Stimulated activated CD8-positive, alpha-beta memory T cell treated with anti-CD3 and anti-CD28 coated beads, Interleukin-12 subunit alpha, Interleukin-12 subunit beta, amount 100 ng/mL, for 1 hour (primary cell): Measurements from ENCODE around the gene ERC2.
"Not testable (repeated sequence)": the region's sequence is repeated elsewhere in the genome, so short reads cannot be mapped to it uniquely, and the experiment has no call there.

Experiments used
- DNase-seq: peaks from one replicate; pipeline ENCODE4 v3.0.0-alpha.2; 2020; ENCODE audit warnings: low read depth

ERC2 gene

DNA sequence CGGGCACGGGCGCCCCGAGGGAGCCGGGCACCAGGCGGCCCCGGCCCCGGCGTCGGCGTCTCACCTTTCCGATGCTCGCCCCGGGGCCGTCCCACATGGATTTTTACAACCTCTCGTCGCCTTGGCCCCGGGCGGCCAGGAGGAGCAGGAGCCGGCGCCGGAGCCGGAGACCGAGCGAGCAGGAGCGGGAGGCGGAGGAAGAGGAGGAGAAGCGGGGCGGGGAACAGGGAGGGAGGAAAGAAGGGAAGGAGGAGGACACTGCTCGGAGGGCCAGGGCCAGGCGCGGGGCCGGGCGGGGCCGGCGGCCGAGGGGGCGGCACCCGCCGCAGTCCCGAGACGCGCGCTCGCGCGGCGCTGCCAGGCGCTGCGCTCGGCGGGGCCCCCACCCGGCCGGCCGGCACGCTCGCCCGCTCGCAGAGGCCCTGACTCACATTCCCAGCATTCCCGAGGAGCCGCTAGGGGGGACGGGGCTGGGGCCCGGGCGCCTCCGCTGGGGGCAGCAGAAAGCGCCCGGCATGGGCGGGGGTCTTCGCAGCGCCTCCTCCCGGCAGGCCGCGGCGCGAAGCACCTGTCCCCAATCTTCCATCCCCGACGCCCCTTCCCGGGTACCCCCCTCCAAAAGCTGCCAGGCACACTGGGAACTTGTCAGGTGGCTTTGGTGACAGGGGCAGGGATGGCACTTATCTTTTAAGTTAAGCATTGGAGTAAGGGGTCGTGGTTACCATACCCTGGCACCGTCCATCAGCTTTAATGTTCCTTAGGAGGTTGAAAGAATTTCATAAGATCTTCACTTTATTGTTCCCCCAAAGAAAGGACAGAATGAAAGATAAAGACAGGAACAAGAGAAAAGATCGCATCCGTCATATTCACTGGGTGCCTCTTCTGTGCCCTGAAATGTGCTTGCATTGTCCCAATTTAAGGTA is at the start of gene ERC2:
Gene ERC2 (minus strand): TSS at position 284 of the 923 bp plus-strand sequence.
- DNase-seq, result no peak

GRCh38 chr3:56502738-56503137 is 34.5 kb upstream of the ERC2 start:
- DNase-seq, result no peak

DNA sequence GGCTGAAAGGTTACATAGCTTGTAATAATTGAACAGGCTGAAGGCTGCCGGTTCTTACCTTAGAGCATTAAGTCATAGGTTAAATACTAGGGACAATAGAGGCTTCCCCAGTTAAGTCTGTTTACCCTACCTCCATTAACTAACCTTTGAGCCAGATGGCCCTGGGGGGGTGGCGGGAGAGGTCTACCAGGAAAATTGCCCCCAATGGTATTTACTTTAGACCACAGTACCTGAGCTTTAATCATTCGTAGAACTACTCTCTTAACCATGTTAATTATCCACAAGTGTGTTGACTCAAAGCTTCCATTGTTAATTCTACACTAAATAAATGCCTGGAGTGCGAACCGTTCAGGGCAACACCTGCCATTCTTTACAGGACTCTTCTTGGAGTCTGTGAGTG is 28.1 kb upstream of the ERC2 start:
- not testable (repeated sequence) for DNase-seq

GRCh38 chr3:56494679-56495322 is 26.5 kb upstream of the ERC2 start:
- peak; percentile 50 for DNase-seq

GRCh38 chr3:56491566-56491965 is 23.3 kb upstream of the ERC2 start:
- DNase-seq, result no peak

GRCh38 chr3:56488812-56489600 is 20.7 kb upstream of the ERC2 start:
- DNase-seq, result no peak

DNA sequence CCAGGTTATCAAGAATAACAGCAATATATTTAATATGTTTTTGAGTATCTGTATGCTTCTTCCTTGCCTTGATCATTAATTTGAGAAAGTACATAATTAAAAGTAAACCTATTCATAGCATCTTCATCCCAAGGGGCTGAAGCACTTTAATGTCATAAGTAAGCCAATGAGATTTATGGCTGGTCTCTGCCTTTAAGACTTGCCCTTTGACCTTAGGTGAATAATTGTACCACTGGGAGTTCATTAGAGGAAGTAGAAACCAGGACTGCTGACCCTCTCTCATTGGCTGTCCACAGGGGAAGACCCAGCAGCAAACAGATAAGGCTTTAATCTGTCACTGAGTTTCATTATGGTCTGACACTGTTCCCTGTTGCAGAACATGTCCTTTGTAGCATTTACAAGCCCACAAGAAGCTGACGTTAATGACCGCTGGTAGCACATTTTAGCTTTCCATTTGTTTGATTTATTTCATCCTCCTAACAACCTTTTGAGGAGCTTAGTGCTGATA is 16.3 kb upstream of the ERC2 start:
- DNase-seq, result no peak

- no peak for DNase-seq
Measured at GRCh38 chr3:56484122-56484521, 15.9 kb upstream of the ERC2 start.

DNA sequence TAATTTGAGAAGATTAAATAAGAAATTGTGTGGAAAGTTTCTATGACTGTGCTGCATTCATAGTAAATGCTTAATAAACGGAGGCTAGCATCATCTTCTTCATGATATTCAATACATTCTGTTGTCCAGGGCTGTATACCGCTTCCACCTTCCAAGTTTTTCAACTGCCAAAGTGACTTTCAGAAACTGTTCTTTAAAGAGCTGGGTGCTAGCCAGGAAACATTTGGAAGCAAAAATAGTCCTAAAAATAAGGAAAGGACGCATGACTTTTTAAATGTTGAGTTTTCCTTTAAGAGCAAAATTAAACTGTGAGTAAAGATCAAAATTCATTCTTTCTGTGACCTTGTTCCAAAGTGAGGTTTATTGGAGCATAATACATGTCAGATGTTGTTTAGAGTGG is 9.4 kb upstream of the ERC2 start:
- no peak for DNase-seq

DNA sequence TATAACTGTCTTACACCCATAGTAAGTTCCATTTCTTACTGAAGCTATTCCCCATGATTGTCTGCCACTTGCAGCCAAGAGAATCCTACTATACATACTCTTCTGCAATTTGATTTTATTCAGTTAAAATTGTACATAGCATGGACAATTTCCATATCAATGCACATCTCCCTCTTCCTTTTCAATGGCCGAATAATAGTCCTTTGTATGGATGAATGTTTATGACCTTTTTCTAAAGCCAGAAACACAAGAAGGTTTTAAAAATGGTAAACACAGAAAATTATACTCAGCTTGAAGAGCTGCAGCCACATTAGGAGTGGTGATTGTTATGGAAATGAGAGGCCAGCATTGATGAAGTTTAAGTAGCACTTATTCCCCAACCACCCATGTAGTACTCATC is 8.5 kb upstream of the ERC2 start:
- DNase-seq, result no peak

DNA sequence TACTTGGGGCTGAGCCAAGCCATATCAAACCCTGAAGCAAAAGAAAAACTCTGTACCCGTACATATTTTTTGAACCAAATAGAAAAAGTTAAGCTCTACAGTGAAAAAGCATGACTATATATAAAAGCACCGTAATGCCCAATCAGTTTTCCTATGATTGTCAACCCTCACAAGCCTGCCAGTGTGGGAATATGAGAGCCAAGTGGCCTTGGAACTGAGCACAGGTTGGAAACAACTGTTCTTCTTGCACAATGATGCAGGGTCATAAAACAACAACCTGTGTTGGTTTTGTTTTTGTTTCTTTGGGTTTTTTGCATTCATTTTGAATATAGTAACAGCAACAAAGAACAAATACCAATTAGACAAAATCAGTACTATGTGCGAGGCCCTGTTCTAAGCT is 3.5 kb upstream of the ERC2 start:
- no peak for DNase-seq

- no peak for DNase-seq
Measured at GRCh38 chr3:56469141-56469540, 874 bp upstream of the ERC2 start.

DNA sequence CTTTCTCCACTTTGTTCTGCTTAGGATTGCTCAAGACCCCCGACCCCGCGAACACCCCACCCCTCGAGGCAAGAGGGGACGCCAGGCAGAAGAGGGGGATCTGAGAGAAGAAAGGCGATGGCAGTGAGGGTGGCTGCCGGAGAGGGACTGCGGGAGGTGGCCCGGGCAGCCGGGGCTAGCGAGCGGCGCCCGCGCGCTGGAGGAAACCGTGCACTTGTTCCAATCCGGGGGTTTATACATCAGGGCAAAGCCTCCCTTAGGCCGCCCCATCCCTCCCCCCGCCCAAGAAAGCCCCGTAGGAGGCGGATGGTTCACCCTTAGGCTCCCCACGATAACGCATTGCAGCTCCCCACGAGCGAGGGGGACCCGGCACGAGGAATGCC is 475 bp downstream of the ERC2 start:
- DNase-seq, result no peak

DNA sequence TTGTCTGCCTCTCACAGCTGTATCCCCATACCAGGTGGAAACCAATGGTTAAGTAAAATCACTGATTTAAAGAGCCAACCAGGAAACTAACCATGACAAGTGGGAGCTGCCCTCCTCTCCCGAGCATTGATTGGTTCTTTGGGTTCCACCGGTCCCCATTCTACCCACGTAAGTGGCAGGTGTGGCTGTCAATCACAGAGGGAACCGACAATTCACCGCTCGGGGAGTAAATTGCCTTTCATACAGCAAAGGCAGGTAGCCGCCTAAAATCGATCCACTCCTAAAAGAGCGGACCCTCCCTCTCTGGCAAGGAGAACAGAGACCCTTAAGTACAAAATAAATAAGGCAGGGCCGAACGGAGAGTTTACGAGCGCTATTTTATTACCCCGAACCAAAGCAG is 1.2 kb downstream of the ERC2 start:
- DNase-seq, result no peak

DNA sequence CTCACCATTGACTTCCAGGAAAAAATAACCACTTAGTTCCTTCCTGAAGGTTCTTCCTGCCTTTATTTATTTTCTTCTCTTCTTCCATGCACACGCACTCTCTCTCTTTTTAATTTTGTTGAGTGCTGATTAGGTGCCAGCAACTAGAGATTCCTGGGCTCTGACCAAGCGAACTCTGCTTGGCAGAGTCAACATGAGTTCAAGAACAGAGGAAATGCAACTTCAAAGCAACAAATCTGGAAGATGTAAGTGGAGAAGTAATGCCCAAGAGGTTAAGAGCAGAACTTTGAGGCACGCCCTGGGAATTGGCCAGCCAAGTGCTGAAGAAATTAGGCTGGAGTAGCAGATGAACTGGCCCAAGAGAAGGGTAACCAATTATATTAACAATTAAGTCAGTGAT is 8.5 kb downstream of the ERC2 start:
- DNase-seq, result no peak

GRCh38 chr3:56459104-56459496 is 9.2 kb downstream of the ERC2 start:
- no peak for DNase-seq

DNA sequence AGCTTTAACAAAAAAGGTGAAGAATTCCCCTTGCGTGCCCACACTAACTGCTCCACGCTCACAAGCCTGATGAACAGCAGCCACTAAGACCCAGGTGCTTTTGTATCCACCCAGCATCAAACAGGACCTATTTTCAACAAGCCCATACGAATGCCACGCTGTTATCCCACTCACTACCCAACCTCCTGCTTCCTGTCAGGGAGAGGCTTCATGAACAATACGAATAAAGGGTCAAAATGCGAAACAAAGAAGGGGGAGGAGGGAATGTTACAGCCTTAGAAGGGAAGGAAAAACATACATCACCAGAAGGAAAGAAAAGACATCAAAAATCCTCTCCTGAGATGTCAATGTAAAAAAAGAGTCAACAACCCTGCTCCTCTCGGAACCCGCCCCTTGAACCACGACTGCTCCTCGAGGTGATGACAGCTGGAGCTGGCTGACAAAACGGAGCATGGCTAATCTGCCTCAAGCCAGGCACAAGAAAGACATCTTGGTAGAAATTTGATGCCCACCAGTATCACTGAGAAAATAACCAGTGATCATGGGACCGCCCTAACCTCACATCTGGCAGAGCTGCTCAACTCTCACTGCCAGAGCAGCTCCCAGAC is 9.7 kb downstream of the ERC2 start:
- no peak for DNase-seq

DNA sequence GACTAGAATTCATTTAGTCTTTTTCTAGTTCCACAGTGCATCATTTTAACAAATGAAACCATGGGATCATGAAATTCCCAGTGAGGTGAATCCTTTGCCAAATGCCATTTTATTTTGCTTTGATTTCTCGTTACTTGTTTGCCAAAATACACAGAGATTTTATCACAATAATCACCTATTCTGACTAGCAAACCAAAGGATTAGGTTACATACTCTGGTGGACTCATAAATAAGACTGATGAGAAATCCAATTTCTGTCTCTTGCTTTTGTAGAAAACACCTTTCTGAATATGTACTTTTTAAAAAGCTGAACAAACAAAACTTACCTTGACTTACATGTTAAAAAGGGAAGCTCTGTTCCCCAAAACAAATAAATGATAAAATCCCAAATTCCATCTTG is 12.2 kb downstream of the ERC2 start:
- no peak for DNase-seq

- no peak for DNase-seq
Measured at GRCh38 chr3:56453011-56453410, 15.3 kb downstream of the ERC2 start.

DNA sequence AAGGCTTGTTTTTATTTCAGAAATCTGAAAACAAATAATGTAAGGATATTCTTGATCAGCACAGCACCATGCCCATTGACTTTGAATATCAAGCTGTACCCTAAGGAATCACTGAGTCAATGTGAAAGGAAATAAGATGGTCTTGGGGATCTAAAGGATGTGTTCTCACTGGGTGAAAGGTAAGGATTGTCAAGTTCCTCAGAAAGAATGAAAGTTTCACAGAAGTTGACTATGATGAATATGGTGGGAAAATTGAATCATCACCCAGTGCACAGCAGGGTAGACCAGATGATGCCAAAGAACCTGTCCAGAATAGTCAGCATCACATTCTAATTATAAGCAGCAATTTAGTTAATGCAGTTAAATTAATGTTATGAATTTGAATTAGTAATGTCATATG is 16.2 kb downstream of the ERC2 start:
- no peak for DNase-seq

DNA sequence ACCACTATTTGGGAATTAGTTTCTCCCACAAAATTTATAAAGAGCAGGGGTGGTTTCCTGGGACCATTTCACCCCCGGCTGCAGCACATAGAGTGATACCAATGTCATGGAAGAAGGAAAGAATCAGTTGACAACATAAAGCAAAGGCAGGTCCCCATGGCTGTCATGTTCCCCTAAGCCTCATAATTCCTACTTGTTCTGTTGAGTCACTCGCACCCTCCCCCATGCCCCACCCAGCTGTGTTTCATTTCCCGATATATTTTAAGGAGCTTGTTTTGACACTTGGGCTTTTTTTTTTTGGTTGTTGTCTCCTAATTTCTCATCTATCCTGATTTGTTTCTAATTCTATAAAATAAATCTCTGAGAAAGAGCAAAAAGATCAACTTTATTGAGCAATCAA is 24.9 kb downstream of the ERC2 start:
- DNase-seq, result no peak

DNA sequence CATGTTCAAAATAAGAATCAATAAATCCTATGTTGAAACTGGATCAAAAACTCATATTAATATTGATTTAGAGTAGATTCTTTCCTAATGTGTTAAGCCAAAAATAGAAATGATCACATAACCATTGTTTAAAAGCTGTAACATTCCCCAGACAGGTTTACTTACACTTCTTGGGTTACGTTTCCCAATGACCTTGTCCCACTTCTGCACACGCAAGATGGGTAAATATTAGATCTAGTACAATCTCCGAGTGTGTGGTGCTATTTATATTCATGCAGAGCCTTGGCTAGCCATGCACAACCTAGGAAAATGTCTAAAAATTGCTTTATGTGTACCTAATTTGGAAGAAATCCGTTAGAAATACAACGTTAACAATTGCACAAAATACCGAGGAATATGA is 39.6 kb downstream of the ERC2 start:
- DNase-seq, result no peak
